Brain microvascular endothelial cell (primary cell): ENCODE results near the gene LRRC27.
A peak's percentile ranks its signal among the peaks of the same experiment; 100 is the strongest.

Experiments used
- DNase-seq: peaks from one replicate; pipeline ENCODE4 v3.0.0-alpha.2; 2020
- H3K27ac ChIP-seq: fragments of 250-450 bp; sonication (Bioruptor Pico); 2 replicates; pipeline ENCODE4 v1.5.1; 2020; ENCODE audit warnings: mild to moderate bottlenecking, moderate library complexity
- H3K27me3 ChIP-seq: fragments of 250-450 bp; sonication (Bioruptor Pico); replicated peaks from 2 replicates; pipeline ENCODE4 v1.5.1; 2020; ENCODE audit warnings: mild to moderate bottlenecking
- H3K36me3 ChIP-seq: fragments of 250-450 bp; sonication (Bioruptor Pico); replicated peaks from 2 replicates; pipeline ENCODE4 v1.5.1; 2020; ENCODE audit warnings: mild to moderate bottlenecking
- H3K4me3 ChIP-seq: 2 replicates; pipeline ENCODE4 v1.5.1; 2011; ENCODE audit warnings: low read depth, mild to moderate bottlenecking, control low read depth, low read length, moderate library complexity
- in situ Hi-C: cut with HindIII; loops from 2 replicates; pipeline ENCODE4 v1.10.0; 2017; ENCODE audit warnings: low sequenced_read_pairs, low pct_ligation_motif_present
- TF ChIP-seq, protein P1 (sequence below): IDR thresholded peaks from 2 replicates; pipeline ENCODE4 v1.5.1; 2011; ENCODE audit warnings: low read depth, mild to moderate bottlenecking, moderate library complexity, low read length, control low read depth, inconsistent platforms; ENCODE audit errors: missing control alignments

The LRRC27 gene

DNA sequence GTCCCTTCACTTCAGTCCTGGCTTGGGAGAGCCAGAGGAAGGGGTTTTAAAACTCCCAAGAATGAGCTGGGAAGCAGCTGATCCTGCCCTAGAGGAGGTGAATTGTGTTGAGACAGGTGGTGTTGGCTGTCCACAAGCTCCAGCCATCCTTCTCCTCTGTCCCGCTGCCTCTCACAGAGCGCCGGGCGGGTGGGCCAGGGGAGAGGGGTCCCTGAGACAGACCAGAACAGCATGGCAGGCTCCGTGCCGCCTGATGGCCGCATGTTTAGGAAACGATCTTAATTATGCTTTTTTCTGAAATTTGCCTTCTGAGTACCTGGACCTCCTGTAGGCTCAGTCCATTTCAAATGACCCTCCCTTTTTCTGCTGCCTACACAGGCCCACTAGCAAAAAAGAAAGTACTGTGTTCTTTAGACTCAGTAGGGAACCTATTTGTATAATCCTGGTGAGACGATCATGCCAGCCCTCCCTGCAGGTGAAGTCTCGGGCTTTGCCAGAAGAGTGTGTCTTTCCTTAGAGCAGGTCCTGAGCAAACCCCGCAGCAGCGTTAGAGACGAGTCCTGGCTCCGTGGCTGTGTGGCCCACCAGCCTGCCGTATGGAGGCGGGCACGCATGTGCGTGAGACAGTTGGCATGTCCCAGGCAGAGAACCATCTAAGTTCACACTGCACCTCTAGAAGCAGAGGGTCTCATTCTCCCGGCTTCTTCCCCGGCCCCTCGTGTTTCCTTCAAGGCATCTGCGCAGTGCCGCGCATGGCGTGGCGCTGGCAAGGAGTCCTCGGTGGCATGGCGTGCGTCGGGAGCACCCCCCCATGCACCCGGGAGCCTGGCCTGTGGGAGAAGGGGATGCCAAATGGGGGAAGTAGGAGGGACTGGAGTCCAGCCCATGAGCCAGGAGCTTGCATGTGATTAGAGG lies 38.7 kb downstream of the LRRC27 start:
- Histone ChIP-seq H3K36me3 (no peaks in the 10 kb centered on the region), H3K4me3 (no peak overlapping the region), H3K27me3 (no peaks in the 10 kb centered on the region), H3K27ac (no peak overlapping the region)
- in situ Hi-C loops, result no loop called here
- TF ChIP-seq, protein P1, sequence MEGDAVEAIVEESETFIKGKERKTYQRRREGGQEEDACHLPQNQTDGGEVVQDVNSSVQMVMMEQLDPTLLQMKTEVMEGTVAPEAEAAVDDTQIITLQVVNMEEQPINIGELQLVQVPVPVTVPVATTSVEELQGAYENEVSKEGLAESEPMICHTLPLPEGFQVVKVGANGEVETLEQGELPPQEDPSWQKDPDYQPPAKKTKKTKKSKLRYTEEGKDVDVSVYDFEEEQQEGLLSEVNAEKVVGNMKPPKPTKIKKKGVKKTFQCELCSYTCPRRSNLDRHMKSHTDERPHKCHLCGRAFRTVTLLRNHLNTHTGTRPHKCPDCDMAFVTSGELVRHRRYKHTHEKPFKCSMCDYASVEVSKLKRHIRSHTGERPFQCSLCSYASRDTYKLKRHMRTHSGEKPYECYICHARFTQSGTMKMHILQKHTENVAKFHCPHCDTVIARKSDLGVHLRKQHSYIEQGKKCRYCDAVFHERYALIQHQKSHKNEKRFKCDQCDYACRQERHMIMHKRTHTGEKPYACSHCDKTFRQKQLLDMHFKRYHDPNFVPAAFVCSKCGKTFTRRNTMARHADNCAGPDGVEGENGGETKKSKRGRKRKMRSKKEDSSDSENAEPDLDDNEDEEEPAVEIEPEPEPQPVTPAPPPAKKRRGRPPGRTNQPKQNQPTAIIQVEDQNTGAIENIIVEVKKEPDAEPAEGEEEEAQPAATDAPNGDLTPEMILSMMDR, result no peak
- no peak for DNase-seq

DNA sequence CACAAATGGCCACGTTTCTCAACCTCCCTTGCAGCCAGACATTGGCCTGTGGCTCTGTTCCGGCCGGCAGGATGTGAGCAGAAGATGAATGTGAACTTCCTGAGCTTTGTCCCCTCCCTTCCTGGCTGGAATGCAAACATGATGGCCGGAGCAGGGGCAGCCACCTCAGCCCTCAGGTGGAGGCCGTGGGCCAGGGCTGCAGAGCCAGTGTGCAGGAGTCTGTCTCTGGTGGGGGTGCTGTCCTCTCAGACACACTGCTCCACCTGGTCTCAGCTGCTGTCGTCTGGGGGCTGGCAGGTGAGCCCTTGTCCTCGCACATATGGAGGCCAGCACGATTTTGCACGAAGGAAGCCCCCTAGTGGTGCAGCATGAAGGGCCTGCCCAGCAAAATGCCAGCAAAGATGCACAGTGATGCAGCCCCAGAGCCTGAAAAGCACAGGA lies 39.7 kb downstream of the LRRC27 start:
- Histone ChIP-seq H3K4me3 (no peak overlapping the region), H3K36me3 (no peaks in the 10 kb centered on the region), H3K27me3 (no peaks in the 10 kb centered on the region), H3K27ac (no peak overlapping the region)
- DNase-seq, result no peak
- in situ Hi-C loops, result no loop called here
- TF ChIP-seq, protein P1, result peak; percentile 76

DNA sequence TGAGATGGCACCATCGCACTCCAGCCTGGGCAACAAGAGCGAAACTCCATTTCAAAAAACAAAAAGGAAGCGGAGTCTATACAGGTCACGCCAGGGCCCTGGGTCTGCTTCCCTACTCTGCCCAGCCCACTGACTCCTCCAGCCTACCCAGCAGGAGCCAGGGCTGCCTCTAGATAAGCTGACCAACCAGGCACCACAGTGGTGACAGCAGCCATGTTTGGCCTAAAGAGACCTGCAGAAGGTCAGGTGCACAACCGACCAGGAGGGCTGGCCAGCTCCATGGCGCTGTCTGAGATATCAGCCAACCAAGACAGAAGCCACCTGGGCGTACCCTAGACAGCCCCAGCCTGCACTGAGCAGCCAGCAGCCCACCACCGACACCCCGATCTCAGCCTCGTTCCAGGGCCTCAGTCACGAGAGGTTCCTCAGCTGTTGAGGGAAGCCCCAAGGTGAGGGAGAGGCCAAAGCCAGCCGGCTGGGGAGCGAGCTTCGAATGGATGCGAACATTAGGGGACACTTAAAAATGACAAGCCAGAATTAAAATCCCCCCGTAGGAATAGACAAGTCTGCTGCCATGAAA lies 40.6 kb downstream of the LRRC27 start:
- Histone ChIP-seq H3K27me3 (no peaks in the 10 kb centered on the region), H3K27ac (no peak overlapping the region), H3K4me3 (no peak overlapping the region), H3K36me3 (no peaks in the 10 kb centered on the region)
- in situ Hi-C loops, result no loop called here
- DNase-seq, result no peak
- TF ChIP-seq, protein P1, result no peak

DNA sequence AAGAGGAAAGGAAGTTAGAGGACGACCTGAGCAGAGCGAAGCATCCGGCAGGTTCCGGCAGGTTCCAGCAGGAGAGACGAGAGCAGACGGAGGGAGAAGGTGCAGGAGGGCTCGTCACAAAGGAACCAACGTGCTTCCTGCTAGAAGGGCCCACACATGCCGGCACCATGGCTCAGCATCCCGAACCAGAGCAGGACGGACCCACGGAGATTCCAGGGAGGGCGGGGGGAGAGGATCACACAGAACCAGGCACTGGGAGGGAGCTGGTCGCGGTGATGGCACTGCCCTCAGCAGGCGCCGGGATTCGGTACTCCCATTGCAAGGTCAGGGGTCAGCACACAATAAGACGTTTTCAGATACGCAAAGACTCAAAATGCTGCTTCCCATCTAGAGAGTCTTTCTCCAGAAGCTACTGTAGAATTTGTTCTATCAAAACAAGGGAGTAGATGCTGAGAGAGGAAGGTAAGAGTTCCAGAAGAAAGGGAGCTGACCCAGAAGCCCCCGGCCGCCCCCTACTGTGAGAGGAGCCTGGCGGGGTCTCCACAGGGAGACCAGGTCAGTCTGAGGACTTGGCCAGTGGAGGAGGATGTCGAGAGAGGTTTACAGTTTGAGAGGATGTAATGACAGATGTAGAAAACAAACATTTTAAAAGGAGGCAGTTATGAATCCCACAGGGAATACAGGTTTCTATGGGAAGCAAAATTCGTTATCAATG lies 41.4 kb downstream of the LRRC27 start:
- DNase-seq, result no peak
- Histone ChIP-seq H3K27me3 (no peaks in the 10 kb centered on the region), H3K4me3 (no peak overlapping the region), H3K27ac (no peak overlapping the region), H3K36me3 (no peaks in the 10 kb centered on the region)
- in situ Hi-C loops, result no loop called here
- TF ChIP-seq, protein P1, result no peak

DNA sequence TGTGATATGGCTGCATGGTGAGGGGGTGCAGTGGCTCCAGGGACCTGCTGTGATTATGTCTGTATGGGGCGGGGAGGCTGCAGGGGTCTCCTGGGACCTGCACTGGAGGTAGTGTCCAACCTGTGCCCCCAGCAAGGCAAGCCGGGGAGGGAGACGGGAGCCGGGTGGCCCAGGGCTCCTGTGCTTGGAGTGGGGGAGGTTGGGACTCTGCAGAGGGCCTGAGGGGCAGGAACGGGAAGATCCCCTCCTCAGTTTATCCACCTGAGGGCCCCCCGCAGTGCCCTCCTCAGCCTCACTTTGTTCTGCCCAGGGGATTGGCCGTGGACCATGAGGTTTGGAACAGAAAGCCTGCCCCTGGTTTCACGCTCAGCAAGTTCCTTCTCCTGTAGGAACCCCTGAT lies 42.2 kb downstream of the LRRC27 start:
- TF ChIP-seq, protein P1, result no peak
- Histone ChIP-seq H3K36me3 (no peaks in the 10 kb centered on the region), H3K4me3 (no peak overlapping the region), H3K27me3 (no peaks in the 10 kb centered on the region), H3K27ac (no peak overlapping the region)
- in situ Hi-C loops, result no loop called here
- no peak for DNase-seq
